ENCODE results near the gene GALNT18. TPM values are rescaled to one million over a fixed set of nuclear protein-coding genes. Genes with fewer than 3 reads are reported as not detected.

Gene GALNT18
- total RNA-seq, 1 experiment from 2014 or later, result 1.7 TPM

- H3K27ac Mint-ChIP-seq, result no peak overlapping the region
- H3K9me3 ChIP-seq (ENCODE audit: control insufficient read depth, low read depth, low read length), result no peaks in the 10 kb centered on the region
- peaks cover 12 to 14% of the 10 kb centered on the region in 2 experiments for H3K4me1 Mint-ChIP-seq
- no peak for DNase-seq
- WGBS (ENCODE audit: extremely low coverage, insufficient read length, low lambda C conversion rate), result no CpG with 5 or more reads among the region's 4 CpGs
- no peaks in the 10 kb centered on the region for H3K36me3 Mint-ChIP-seq (ENCODE audit: insufficient read depth in 1 of 3, low read depth in 3 of 3)
- H3K18ac ChIP-seq (ENCODE audit: insufficient read length, low read depth, low read length), result no peak overlapping the region
- TF ChIP-seq CTCF (conservative IDR thresholded peaks at IDR 0.05), result no peak
- H4K8ac ChIP-seq (replicated peaks; ENCODE audit: insufficient read length, low read depth, low read length), result no peak overlapping the region
- H3K23me2 ChIP-seq (ENCODE audit: insufficient read length, low read depth, low read length, poor library complexity, severe bottlenecking), result no peaks in the 10 kb centered on the region
- no peak overlapping the region for H4K5ac ChIP-seq (ENCODE audit: insufficient read length, low read depth, low read length)
- H4K20me1 ChIP-seq (ENCODE audit: control insufficient read depth, insufficient read depth, insufficient read length), result no peaks in the 10 kb centered on the region
- no peak overlapping the region for H3K27ac ChIP-seq (ENCODE audit: insufficient read length, low read depth, low read length)
- no peak overlapping the region for H3K56ac ChIP-seq (ENCODE audit: insufficient read length, low read depth, low read length)
- no peaks in the 10 kb centered on the region for H3K79me1 ChIP-seq (ENCODE audit: insufficient read depth, low read depth, low read length, poor library complexity, severe bottlenecking)
- no peak overlapping the region for H2BK5ac ChIP-seq (ENCODE audit: insufficient read length, low read length)
- no peak overlapping the region for H2BK20ac ChIP-seq (ENCODE audit: low read depth, low read length, poor library complexity, severe bottlenecking)
- no peak overlapping the region for H3K4me2 ChIP-seq (ENCODE audit: insufficient read depth, insufficient read length, low read length)
- H2AFZ ChIP-seq (ENCODE audit: low read length), result no peak overlapping the region
- H3K9me3 Mint-ChIP-seq, result no peaks in the 10 kb centered on the region
- H3K79me2 ChIP-seq (ENCODE audit: insufficient read depth, low read length), result no peaks in the 10 kb centered on the region
- H2BK15ac ChIP-seq (ENCODE audit: low read depth, low read length), result no peak overlapping the region
- H3K4ac ChIP-seq (ENCODE audit: low read depth, low read length), result no peak overlapping the region
- H4K91ac ChIP-seq (ENCODE audit: insufficient read length, low read depth, low read length), result no peak overlapping the region
- no peak overlapping the region for H3K9ac ChIP-seq (ENCODE audit: extremely low read depth, insufficient read length, low read length)
- H3K4me3 Mint-ChIP-seq, result no peak overlapping the region
- no peak overlapping the region for H3K14ac ChIP-seq (ENCODE audit: insufficient read depth, low read length)
- H2BK12ac ChIP-seq (ENCODE audit: insufficient read length, low read depth, low read length), result no peak overlapping the region
- H3K4me1 ChIP-seq (ENCODE audit: insufficient read depth, low read length), result no peaks in the 10 kb centered on the region
- no peak overlapping the region for H2AK5ac ChIP-seq (ENCODE audit: insufficient read length, low read length)
- no peaks in the 10 kb centered on the region; the same call in 1 of the 2 replicates for H3K27me3 ChIP-seq (ENCODE audit: insufficient read depth, low read length)
- peaks cover 29% of the 10 kb centered on the region for H3K27me3 Mint-ChIP-seq (ENCODE audit: low read depth)
- no peak overlapping the region for H3K23ac ChIP-seq (ENCODE audit: insufficient read length, low read depth, low read length)
- H3T11ph ChIP-seq (ENCODE audit: low read length), result no peak overlapping the region
- no peak overlapping the region for H2BK120ac ChIP-seq (ENCODE audit: low read depth, low read length, poor library complexity, severe bottlenecking)
These were observed 6.7 kb downstream of the GALNT18 start for GRCh38 chr11:11615086-11615485.
